HG02623 (cell line): ENCODE data around the gene CBR1.
"Not testable (repeated sequence)": the region's sequence is repeated elsewhere in the genome, so short reads cannot be mapped to it uniquely, and the experiment has no call there.

ENCODE experiments used
- ATAC-seq: cut with Tn5 transposase; IDR thresholded peaks from one replicate; pipeline ENCODE4 v1.9.1; 2021; ENCODE audit warnings: moderate library complexity; ENCODE audit not compliant: unreplicated experiment

Gene CBR1

GRCh38 chr21:36047139-36047538 lies 22.7 kb upstream of the CBR1 start:
- ATAC-seq, result no peak

- ATAC-seq, result no peak
Measured at GRCh38 chr21:36048357-36048756, 21.5 kb upstream of the CBR1 start.

DNA sequence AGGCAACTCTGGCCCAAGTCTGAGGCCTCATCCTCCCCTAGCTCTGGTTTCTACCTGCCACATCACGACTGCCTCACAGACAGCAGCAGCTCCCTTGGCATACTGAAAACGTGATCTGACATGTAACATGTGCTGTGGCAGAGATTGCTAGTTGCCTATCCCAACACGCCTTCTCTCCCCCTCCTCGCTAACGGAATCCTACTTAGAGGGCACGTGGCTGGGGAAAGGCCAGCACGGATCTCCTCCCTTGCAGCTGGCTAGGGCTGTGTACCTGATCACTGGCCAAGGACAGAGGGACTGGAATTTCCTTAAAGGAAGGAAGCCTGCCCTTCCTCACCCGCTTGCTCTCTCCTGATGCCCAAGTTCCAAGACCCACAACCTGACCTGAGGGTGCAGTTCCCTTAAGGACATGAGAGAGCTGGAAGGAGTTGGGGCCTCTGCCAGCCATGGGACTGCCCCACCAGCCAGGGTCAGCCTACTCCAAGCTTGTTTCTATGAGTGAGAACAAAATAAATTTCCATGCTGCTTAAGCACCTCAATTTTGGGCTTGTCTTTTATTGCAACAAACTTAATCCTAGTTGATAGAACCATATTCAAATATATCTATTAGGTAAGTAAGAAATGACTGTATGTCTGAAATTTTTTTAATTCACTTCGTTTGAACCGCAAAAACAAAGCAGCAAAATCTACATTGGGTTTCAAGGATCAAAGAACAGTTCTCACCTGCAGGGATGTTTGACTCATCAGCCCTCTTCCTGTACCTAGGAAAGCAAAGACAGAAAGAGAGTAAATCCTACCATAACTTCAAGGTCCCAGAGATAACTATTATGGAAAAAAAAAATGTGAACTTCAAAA lies 16.7 kb upstream of the CBR1 start:
- no peak for ATAC-seq

GRCh38 chr21:36053715-36054062 lies 16.1 kb upstream of the CBR1 start:
- no peak for ATAC-seq

GRCh38 chr21:36055551-36055950 lies 14.3 kb upstream of the CBR1 start:
- ATAC-seq, result no peak

DNA sequence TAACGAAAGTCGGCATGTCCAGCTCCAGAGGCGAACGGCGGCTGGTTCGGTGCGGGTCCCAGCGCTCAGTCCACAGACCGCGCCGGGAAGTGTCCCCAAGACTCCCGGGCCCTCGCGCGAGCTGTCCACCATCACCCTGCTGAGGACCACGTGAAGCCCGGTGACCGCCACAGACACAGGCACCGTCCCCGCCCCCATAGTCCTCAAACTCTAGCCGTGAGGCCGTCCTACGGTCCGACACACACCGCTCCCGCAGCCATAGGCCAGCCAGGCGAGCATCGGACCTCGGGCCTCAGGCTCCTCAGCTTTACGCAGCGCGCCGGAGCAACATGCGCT lies 10.0 kb upstream of the CBR1 start:
- ATAC-seq, result peak; percentile 19

DNA sequence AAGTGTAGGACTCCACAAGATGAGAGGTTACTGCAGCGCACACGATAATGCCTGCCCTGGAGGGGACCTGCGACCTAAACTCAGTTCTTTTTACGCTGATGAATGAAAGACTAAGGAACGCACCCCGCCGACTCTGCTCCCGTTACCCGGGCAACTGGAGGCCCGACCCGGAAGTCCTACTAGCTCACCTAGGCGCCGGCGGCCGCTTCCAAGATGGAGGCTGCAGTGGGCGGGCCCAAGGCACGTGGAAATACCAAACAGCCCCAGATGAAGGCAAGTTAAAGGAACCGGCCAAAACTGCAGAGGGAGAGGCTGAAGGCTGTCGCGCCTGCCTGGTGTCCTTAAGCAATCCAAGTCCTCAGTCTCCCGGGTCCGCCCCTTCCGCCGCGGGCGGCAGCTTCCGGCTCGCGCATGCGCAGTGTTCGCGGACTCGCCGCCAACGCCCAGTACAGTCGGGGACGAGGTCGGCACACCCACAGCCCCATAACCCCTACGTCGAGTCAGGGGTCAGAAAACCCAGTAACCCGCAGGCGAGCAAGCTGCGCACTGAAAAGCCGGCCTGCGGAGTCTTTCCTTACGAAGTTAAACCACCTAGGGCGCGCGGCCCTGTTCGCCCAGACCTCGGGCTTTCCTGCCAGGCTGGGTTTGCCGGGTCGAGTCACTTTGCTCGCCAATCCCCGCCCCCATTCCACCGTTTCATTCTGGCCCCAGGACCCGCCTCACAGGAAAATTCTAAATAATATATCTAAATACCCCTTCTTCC lies 9.5 kb upstream of the CBR1 start, which contains the start of gene SETD4:
Gene SETD4, minus strand, starts transcription at position 368 of the 763 bp plus-strand sequence. CDS start 1,638 bp downstream, outside the sequence.
- peak; percentile 90 for ATAC-seq

- ATAC-seq, result no peak
Measured at GRCh38 chr21:36061445-36061844, 8.4 kb upstream of the CBR1 start.

DNA sequence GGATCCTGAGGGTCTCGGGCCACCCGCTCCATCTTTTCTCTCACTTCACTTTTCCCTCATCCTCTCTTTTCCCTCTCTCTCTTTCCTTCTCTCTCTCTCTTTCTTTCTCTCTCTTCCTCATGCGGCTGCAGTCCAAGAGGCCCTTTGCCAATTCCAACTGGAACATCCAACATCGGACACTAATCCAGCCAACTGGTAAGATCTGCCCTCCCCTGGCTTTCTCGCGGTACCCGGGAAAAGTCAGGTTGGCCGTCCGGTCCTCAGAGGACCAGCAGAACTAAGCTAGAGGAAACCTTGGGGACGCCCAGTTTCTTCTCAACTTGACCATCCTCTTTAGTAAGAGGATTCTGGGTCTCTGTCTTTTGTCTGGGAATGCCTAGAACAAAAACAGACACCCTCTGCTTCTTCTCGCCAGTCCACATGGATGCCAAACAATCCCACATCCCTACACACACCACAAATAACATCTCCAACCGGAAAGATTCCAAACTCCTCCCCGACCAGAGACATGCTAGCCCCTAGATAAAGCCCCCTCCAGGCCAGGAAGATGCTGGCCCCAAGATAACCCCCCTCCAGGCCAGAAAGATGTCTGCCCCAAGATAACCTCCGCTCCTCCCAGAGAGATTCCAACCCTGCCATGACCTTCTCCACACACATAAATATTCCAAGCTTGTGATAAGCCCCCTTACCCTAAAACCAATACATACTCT lies 6.3 kb upstream of the CBR1 start:
- ATAC-seq, result no peak

GRCh38 chr21:36064085-36064460 lies 5.8 kb upstream of the CBR1 start:
- no peak for ATAC-seq

GRCh38 chr21:36065497-36066036 lies 4.3 kb upstream of the CBR1 start:
- ATAC-seq, result no peak

DNA sequence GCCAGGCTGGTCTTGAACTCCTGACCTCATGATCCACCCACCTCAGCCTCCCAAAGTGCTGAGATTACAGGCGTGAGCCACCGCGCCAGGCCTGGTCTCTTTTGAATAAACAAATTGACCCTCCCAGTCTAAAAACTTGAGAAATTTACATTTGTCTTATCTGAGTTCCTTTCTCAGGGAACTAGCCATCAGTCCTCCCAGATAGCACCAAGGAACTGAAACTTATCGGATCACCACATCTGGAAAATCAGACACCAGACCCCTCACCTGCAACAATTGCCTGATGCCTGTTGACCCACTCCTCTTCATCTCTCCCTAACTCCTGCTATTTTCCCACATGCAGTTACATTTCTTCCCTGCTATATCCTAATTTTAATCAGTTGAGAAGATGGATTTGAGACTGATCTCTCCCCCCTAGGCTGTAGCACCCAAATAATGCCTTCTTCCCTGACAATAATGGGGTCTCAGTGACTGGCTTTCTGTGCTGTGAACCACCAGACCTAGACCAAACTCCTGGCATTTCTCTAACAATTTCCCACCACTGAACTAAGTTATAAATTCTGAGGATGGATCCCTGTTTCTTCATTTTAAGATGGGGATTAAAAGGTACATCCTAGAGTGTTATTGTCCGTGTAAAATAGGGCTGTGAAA lies 951 bp upstream of the CBR1 start:
- ATAC-seq, result no peak

GRCh38 chr21:36070999-36071398 lies 1.2 kb downstream of the CBR1 start:
- no peak for ATAC-seq

- ATAC-seq, result no peak
Measured at GRCh38 chr21:36072453-36073162, 2.8 kb downstream of the CBR1 start.

GRCh38 chr21:36073181-36073580 lies 3.4 kb downstream of the CBR1 start:
- ATAC-seq, result no peak

- ATAC-seq, result not testable (repeated sequence)
Measured at GRCh38 chr21:36073911-36074310, 4.1 kb downstream of the CBR1 start.

DNA sequence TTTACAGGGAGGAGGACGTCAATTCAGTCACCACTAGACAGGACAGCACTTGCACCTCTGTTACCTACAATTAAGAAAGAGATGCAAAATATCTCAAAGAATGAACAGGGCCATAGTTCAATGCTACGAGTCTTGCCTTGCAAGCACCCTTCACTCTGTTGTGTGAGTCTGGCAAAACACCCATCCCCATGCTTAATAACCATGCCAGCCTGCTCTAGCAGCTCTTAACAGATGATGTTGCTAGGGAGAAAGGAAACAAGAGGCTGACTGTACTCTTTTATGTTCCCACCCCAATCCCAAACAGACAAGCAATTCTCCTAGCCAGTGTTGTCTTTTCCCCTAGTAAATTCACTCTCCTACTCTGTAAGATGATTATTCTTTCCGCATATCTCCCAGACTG lies 5.3 kb downstream of the CBR1 start:
- no peak for ATAC-seq

DNA sequence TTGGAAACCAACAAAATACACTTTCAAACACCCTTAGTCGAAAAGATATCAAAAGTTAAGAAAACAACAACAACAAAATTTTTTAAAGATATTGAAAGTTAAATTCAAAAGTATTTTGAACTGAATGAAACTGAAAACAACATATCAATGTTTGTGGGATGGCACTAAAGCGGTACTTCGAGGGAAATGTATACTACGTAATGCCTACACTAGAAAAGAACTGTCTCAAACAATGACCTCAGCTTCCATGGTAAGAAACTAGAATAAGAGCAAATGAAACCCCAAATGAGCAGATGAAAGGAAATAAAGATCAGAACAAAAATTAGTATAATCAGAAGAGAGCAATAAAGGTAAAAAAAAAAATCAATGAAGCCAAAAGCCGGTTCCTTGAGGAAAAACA lies 6.1 kb downstream of the CBR1 start:
- ATAC-seq, result no peak

- ATAC-seq, result no peak
Measured at GRCh38 chr21:36076878-36077655, 7.2 kb downstream of the CBR1 start.

GRCh38 chr21:36077758-36078157 lies 7.9 kb downstream of the CBR1 start:
- ATAC-seq, result no peak
